HG02938 (cell line): ENCODE results near the gene RAD51B.

Source experiments
- ATAC-seq: cut with Tn5 transposase; IDR thresholded peaks from one replicate; pipeline ENCODE4 v1.9.1; 2021; ENCODE audit warnings: mild to moderate bottlenecking, moderate library complexity; ENCODE audit not compliant: unreplicated experiment

The RAD51B gene

GRCh38 chr14:68394118-68394763, 574.7 kb downstream of the RAD51B start:
- no peak for ATAC-seq

- ATAC-seq: no peak
Measured at GRCh38 chr14:68394764-68395143, 575.2 kb downstream of the RAD51B start.

- ATAC-seq: no peak
Measured at GRCh38 chr14:68395604-68396003, 576.0 kb downstream of the RAD51B start.

GRCh38 chr14:68396461-68396860, 576.9 kb downstream of the RAD51B start:
- no peak for ATAC-seq

- ATAC-seq: no peak
Measured at GRCh38 chr14:68397371-68397811, 577.8 kb downstream of the RAD51B start.

GRCh38 chr14:68397822-68398221, 578.2 kb downstream of the RAD51B start:
- no peak for ATAC-seq

- ATAC-seq: no peak
Measured at GRCh38 chr14:68398370-68398769, 578.8 kb downstream of the RAD51B start.

GRCh38 chr14:68399971-68400370, 580.4 kb downstream of the RAD51B start:
- ATAC-seq: no peak

- no peak for ATAC-seq
Measured at GRCh38 chr14:68401317-68401716, 581.7 kb downstream of the RAD51B start.

- ATAC-seq: peak; percentile 74
Measured at GRCh38 chr14:68401855-68402254, 582.3 kb downstream of the RAD51B start.

- no peak for ATAC-seq
Measured at GRCh38 chr14:68402525-68403101, 583.0 kb downstream of the RAD51B start.

GRCh38 chr14:68403191-68404145, 583.9 kb downstream of the RAD51B start:
- ATAC-seq: no peak

GRCh38 chr14:68404146-68404527, 584.6 kb downstream of the RAD51B start:
- no peak for ATAC-seq

- ATAC-seq: no peak
Measured at GRCh38 chr14:68404652-68405183, 585.1 kb downstream of the RAD51B start.

GRCh38 chr14:68405961-68406360, 586.4 kb downstream of the RAD51B start:
- ATAC-seq: no peak

GRCh38 chr14:68407285-68407684, 587.7 kb downstream of the RAD51B start:
- ATAC-seq: no peak

- ATAC-seq: no peak
Measured at GRCh38 chr14:68407825-68408224, 588.2 kb downstream of the RAD51B start.

GRCh38 chr14:68408680-68409079, 589.1 kb downstream of the RAD51B start:
- ATAC-seq: no peak

- no peak for ATAC-seq
Measured at GRCh38 chr14:68409387-68409786, 589.8 kb downstream of the RAD51B start.

GRCh38 chr14:68412505-68413465, 593.2 kb downstream of the RAD51B start:
- no peak for ATAC-seq
